SK-N-SH treated with all-trans-retinoic acid at 6 μM for 48 hours (cell line): ENCODE measurements around the gene PCDH8.
A peak's percentile ranks its signal among the peaks of the same experiment; 100 is the strongest.

Source experiments
- ARNTL ChIP-seq: fragments of 450-650 bp; formaldehyde crosslinking; IDR thresholded peaks from 2 replicates; pipeline ENCODE4 v1.5.0; 2020; ENCODE audit warnings: low read depth, mild to moderate bottlenecking, moderate library complexity, borderline replicate concordance
- GLIS3 ChIP-seq: fragments of 250-450 bp; sonication (Bioruptor Pico); IDR thresholded peaks from 2 replicates; pipeline ENCODE4 v1.5.0; 2020; ENCODE audit warnings: mild to moderate bottlenecking, moderate library complexity
- PATZ1 ChIP-seq: fragments of 250-450 bp; sonication (Bioruptor Pico); IDR thresholded peaks from 2 replicates; pipeline ENCODE4 v1.8.0; 2020; ENCODE audit warnings: mild to moderate bottlenecking, moderate library complexity, borderline replicate concordance
- PPARA ChIP-seq: fragments of 250-450 bp; sonication (Bioruptor Pico); IDR thresholded peaks from 2 replicates; pipeline ENCODE4 v1.5.0; 2020; ENCODE audit warnings: mild to moderate bottlenecking, borderline replicate concordance
- SNAI2 ChIP-seq: fragments of 250-450 bp; sonication (Bioruptor Pico); IDR thresholded peaks from 2 replicates; pipeline ENCODE4 v1.5.0; 2020; ENCODE audit warnings: mild to moderate bottlenecking, moderate library complexity
- TCF4 ChIP-seq: fragments of 250-450 bp; sonication (Bioruptor Pico); IDR thresholded peaks from 2 replicates; pipeline ENCODE4 v1.8.0; 2021; ENCODE audit warnings: mild to moderate bottlenecking, moderate library complexity, borderline replicate concordance
- ZC3H10 ChIP-seq: fragments of 250-450 bp; sonication (Bioruptor Pico); IDR thresholded peaks from 2 replicates; pipeline ENCODE4 v1.5.1; 2021; ENCODE audit warnings: mild to moderate bottlenecking, moderate library complexity
- ZFP30 ChIP-seq: fragments of 450-650 bp; formaldehyde crosslinking; IDR thresholded peaks from 2 replicates; pipeline ENCODE4 v1.5.0; 2022; ENCODE audit warnings: mild to moderate bottlenecking, moderate library complexity
- ZNF565 ChIP-seq: fragments of 450-650 bp; formaldehyde crosslinking; conservative IDR thresholded peaks from 2 replicates; pipeline ENCODE4 v1.5.0; 2020; ENCODE audit warnings: low read depth, mild to moderate bottlenecking, moderate library complexity
- ZNF8 ChIP-seq: fragments of 450-650 bp; formaldehyde crosslinking; IDR thresholded peaks from 2 replicates; pipeline ENCODE4 v1.5.0; 2020; ENCODE audit warnings: mild to moderate bottlenecking, moderate library complexity

GRCh38 chr13:52846567-52847321 lies 1.7 kb downstream of the PCDH8 start:
- TF ChIP-seq TCF4 (no peak), ARNTL (CRISPR knock-in tag) (no peak), ZFP30 (CRISPR knock-in tag) (no peak), ZC3H10 (CRISPR knock-in tag) (no peak), PPARA (CRISPR knock-in tag) (no peak), PATZ1 (CRISPR knock-in tag) (no peak), ZNF8 (CRISPR knock-in tag) (no peak), ZNF565 (CRISPR knock-in tag) (no peak), GLIS3 (CRISPR knock-in tag) (0 out of 2 replicates have a peak, but pooled peaks have one; percentile 40), SNAI2 (peak; percentile 46; the same call in 1 of the 2 replicates)
